ENCODE results near the gene ARHGEF12. TPM values are rescaled to one million over a fixed set of nuclear protein-coding genes. Genes with fewer than 3 reads are reported as not detected.

Gene ARHGEF12
- total and polyA plus RNA-seq, 3 donors from 2014 or later = 26.6 to 74.1 (median 72.7) TPM

DNA sequence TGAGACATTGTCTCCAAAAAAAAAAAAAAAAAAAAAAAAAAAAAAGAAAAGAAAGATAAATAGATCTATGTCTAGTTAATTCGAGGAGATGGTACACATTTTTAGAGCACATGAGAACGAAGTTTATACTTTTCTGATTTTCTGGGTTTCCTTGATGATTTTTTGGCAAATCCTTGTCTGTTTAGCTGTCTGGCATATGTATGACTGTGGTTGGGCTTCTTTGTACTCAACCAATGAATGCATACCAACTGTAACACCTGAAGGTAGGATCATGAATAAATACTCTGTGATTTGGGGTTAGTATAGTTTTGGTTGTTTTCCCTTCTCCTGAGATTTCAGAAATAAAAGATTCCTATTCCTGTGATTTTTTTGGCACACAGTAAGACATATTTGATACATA, 63.1 kb downstream of the ARHGEF12 start:
- Histone ChIP-seq H3K4me1 (no peaks in the 10 kb centered on the region), H3K36me3 (ENCODE audit: low read depth, missing control alignments) (no peaks in the 10 kb centered on the region), H3K4me3 (no peak overlapping the region), H3K27me3 (no peaks in the 10 kb centered on the region), H3K9me3 (no peaks in the 10 kb centered on the region), H3K27ac (no peak overlapping the region)
- intact Hi-C loops (cut with DNase I; ENCODE audit: low total_unique reads) = no loop called here
- DNase-seq = no peak
- WGBS, 2 donors = 78 to 80% methylated on average over 2 of the region's 2 CpGs
- TF ChIP-seq CTCF (IDR thresholded peaks at IDR 0.05) (no peak), POLR2A (IDR thresholded peaks at IDR 0.05) (no peak)

DNA sequence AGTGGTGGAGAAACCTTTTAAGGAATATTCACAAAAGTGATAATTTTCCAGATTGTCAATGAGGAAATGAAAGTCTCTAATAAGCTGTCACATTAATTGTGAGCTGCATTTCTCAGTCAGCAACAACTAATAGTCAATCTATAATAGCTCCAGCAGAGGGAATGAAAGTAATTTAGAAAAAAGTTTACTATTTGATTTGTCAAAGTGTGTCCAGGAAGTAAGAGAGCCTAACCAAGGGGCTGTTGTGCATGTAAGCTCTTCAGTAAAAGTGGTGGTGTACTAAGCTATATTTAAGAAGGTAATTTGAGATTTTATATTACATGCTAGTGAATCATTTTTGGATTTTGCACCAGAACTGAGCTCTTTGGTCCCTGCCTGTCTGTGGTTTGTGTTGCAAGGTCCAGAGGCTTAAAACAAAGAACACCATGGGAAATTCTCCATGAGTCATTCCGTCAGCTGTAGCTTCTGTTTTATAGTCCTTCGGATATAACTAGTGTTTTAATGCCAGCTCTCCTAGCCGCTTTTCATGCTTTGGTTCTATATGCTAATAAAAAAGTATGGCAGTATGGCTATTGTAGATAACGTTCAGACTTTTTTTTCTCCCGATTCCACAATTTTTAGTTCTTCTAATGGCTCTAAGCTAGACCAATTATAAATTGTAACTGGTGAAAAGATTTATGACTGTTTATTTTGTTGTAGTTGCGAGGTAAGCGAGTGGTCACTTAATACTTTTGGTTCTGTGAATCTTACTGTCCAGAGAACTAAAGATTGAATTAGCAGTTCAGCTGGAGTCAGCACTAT, 64.6 kb downstream of the ARHGEF12 start:
- DNase-seq = no peak
- Histone ChIP-seq H3K4me1 (no peaks in the 10 kb centered on the region), H3K27me3 (no peaks in the 10 kb centered on the region), H3K9me3 (no peaks in the 10 kb centered on the region), H3K27ac (no peak overlapping the region), H3K36me3 (ENCODE audit: low read depth, missing control alignments) (no peaks in the 10 kb centered on the region), H3K4me3 (no peak overlapping the region)
- WGBS, 2 donors = 64 to 69% methylated on average over 7 of the region's 7 CpGs
- TF ChIP-seq CTCF (IDR thresholded peaks at IDR 0.05) (no peak), POLR2A (IDR thresholded peaks at IDR 0.05) (no peak)
- intact Hi-C loops (cut with DNase I; ENCODE audit: low total_unique reads) = no loop called here

GRCh38 chr11:120401506-120401905, 65.3 kb downstream of the ARHGEF12 start:
- intact Hi-C loops (cut with DNase I; ENCODE audit: low total_unique reads) = no loop called here
- Histone ChIP-seq H3K9me3 (no peaks in the 10 kb centered on the region), H3K4me1 (no peaks in the 10 kb centered on the region), H3K27me3 (no peaks in the 10 kb centered on the region), H3K27ac (no peak overlapping the region), H3K36me3 (ENCODE audit: low read depth, missing control alignments) (no peaks in the 10 kb centered on the region), H3K4me3 (no peak overlapping the region)
- no peak for TF ChIP-seq CTCF (IDR thresholded peaks at IDR 0.05)
- TF ChIP-seq POLR2A (IDR thresholded peaks at IDR 0.05) = no peak
- DNase-seq = no peak
- 54 to 61% methylated on average over 1 of the region's 1 CpG for WGBS, 2 donors

DNA sequence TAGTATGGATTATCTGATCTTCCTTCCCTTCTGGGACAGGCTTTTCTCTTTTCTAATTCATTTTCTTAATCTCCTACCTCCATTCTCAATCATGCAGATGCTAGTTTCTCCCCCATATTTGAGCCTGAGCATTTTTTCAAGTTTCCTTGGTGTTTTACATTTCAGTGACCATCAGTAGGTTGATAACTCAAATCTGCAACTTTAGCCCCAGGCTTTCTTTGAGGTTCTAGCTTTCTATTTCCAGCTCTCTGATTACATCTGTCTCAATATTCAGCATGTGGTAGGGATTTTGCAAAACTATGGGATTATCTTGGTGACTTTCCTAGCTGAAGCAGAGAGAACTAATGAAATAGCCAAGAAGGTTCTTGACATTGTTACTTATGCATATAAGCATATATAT, 67.8 kb downstream of the ARHGEF12 start:
- Histone ChIP-seq H3K27me3 (no peaks in the 10 kb centered on the region), H3K36me3 (ENCODE audit: low read depth, missing control alignments) (no peaks in the 10 kb centered on the region), H3K4me3 (no peak overlapping the region), H3K27ac (no peak overlapping the region), H3K4me1 (no peaks in the 10 kb centered on the region), H3K9me3 (no peaks in the 10 kb centered on the region)
- no peak for TF ChIP-seq POLR2A (IDR thresholded peaks at IDR 0.05)
- TF ChIP-seq CTCF (IDR thresholded peaks at IDR 0.05) = no peak
- DNase-seq = no peak
- intact Hi-C loops (cut with DNase I; ENCODE audit: low total_unique reads) = no loop called here

DNA sequence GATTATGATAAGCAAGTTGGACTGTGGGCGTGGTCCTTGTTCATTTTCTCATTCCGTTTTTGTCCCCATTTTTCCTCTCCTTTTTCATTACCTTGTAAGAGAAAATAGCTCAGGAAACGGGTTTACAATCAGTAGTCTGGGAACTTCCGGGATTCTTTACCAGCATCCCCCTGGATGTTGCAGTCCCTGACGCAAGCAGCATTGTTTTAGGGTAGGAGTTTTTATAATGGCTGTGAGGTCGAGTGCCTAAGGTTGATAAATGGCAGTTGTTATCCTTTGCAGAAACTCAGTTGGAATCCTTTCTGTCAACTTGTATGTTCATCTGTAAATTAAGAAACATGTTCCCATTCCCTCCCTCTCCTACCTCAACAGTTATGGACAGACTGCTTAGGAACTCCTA, 68.3 kb downstream of the ARHGEF12 start:
- Histone ChIP-seq H3K4me1 (no peaks in the 10 kb centered on the region), H3K4me3 (no peak overlapping the region), H3K27ac (no peak overlapping the region), H3K36me3 (ENCODE audit: low read depth, missing control alignments) (no peaks in the 10 kb centered on the region), H3K27me3 (no peaks in the 10 kb centered on the region), H3K9me3 (no peaks in the 10 kb centered on the region)
- intact Hi-C loops (cut with DNase I; ENCODE audit: low total_unique reads) = no loop called here
- no peak for TF ChIP-seq POLR2A (IDR thresholded peaks at IDR 0.05)
- TF ChIP-seq CTCF (IDR thresholded peaks at IDR 0.05) = no peak
- DNase-seq = no peak
- WGBS, 2 donors = 61 to 66% methylated on average over 6 of the region's 6 CpGs
